ENCODE measurements around the gene LCN15.

DNA sequence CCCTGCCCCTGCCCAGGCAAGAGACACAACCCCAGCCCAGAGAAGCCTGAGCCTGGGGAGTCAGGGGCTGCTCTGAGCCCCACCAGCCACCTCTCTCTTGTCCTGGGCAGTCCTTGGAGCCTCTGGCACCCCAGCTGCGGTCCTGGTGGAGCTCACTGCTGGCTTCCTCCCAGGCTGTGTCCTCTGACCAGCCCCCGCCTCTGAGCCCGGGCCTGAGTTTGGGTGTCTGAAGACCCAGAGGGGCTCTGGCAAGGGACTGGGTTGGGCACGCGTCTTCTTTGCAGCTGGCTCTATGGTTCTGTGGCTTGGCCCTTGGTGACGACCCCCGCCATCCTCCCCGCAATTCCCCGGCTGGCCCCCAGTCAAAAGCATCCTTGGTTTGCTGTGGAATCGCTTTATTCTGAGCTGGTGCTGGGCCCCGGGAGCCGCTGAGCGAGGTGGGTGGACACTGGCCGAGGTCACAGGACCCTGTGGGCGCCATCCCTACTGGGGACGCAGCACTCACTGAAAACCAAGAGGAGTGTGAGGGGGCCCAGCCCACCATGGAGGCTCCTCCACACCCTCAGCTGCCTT lies 20.6 kb downstream of the LCN15 start:
- TF ChIP-seq, protein P1, sequence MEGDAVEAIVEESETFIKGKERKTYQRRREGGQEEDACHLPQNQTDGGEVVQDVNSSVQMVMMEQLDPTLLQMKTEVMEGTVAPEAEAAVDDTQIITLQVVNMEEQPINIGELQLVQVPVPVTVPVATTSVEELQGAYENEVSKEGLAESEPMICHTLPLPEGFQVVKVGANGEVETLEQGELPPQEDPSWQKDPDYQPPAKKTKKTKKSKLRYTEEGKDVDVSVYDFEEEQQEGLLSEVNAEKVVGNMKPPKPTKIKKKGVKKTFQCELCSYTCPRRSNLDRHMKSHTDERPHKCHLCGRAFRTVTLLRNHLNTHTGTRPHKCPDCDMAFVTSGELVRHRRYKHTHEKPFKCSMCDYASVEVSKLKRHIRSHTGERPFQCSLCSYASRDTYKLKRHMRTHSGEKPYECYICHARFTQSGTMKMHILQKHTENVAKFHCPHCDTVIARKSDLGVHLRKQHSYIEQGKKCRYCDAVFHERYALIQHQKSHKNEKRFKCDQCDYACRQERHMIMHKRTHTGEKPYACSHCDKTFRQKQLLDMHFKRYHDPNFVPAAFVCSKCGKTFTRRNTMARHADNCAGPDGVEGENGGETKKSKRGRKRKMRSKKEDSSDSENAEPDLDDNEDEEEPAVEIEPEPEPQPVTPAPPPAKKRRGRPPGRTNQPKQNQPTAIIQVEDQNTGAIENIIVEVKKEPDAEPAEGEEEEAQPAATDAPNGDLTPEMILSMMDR (conservative IDR thresholded peaks at IDR 0.05; ENCODE audit: low read length): no peak
- TF ChIP-seq EZH2phosphoT487 (IDR thresholded peaks at IDR 0.05; ENCODE audit: borderline replicate concordance, low read depth, low read length): no peak

Data from OCI-LY7 (cell line).